Caco-2 (cell line): ENCODE measurements around the gene NOS1AP. TPM values are rescaled to one million over a fixed set of nuclear protein-coding genes. Genes with fewer than 3 reads are reported as not detected.

ENCODE experiments used
- BruUV-seq: library from RNA; stranded (reverse); fragments of 400-500 nt; replicated peaks from 2 replicates; lab custom pipeline; 2021; lab: Mats Ljungman, UMichigan
- CTCF ChIA-PET: fragments of 300-600 bp; sonication (Branson Sonifier 250); formaldehyde crosslinking; loops from one replicate; lab custom pipeline; 2022; ENCODE audit warnings: antibody characterized with exemption; lab: Charles Lee
- POLR2A ChIA-PET: fragments of 300-600 bp; sonication (Branson Sonifier 250); formaldehyde crosslinking; loops from one replicate; lab custom pipeline; 2022; ENCODE audit warnings: antibody characterized with exemption; lab: Charles Lee
- DNase-seq, 2 experiments: peaks; one replicate each; pipeline versions ENCODE4 v3.0.0 to v3.0.0-alpha.2; 2020 to 2022
- H3K27me3 ChIP-seq: replicated peaks from 2 replicates; pipeline ENCODE4 v1.6.0; 2011; ENCODE audit warnings: low read length; ENCODE audit not compliant: control insufficient read depth, insufficient read depth
- H3K36me3 ChIP-seq: 2 replicates; pipeline ENCODE4 v1.5.1; 2011; ENCODE audit warnings: low read length; ENCODE audit not compliant: control insufficient read depth, insufficient read depth
- H3K4me1 ChIP-seq: fragments of 250-450 bp; sonication (Bioruptor Pico); 2 replicates; pipeline ENCODE4 v1.5.1; 2020; ENCODE audit warnings: mild to moderate bottlenecking
- H3K4me3 ChIP-seq: 2 replicates; pipeline ENCODE4 v1.5.1; 2011; ENCODE audit warnings: low read depth, mild to moderate bottlenecking, control low read depth, low read length
- H3K9me3 ChIP-seq: fragments of 250-450 bp; sonication (Bioruptor Pico); 2 replicates; pipeline ENCODE4 v1.5.1; 2020; ENCODE audit warnings: mild to moderate bottlenecking, moderate library complexity
- H3K27ac Mint-ChIP-seq: one replicate; pipeline ENCODE4 v1.8.0; 2022; ENCODE audit warnings: mixed read lengths; ENCODE audit not compliant: unreplicated experiment
- H3K27me3 Mint-ChIP-seq: one replicate; pipeline ENCODE4 v1.8.0; 2022; ENCODE audit warnings: mixed read lengths; ENCODE audit not compliant: insufficient read depth, unreplicated experiment
- H3K36me3 Mint-ChIP-seq: one replicate; pipeline ENCODE4 v1.8.0; 2022; ENCODE audit warnings: mild to moderate bottlenecking, mixed read lengths; ENCODE audit not compliant: insufficient read depth, unreplicated experiment
- H3K4me1 Mint-ChIP-seq: one replicate; pipeline ENCODE4 v1.8.0; 2022; ENCODE audit warnings: low read depth, mixed read lengths; ENCODE audit not compliant: unreplicated experiment
- H3K4me3 Mint-ChIP-seq: one replicate; pipeline ENCODE4 v1.8.0; 2022; ENCODE audit warnings: mild to moderate bottlenecking, moderate library complexity, mixed read lengths; ENCODE audit not compliant: unreplicated experiment
- H3K9me3 Mint-ChIP-seq: one replicate; pipeline ENCODE4 v1.8.0; 2022; ENCODE audit warnings: mixed read lengths; ENCODE audit not compliant: unreplicated experiment
- CTCF ChIP-seq, 2 experiments: fragments of 200-600 bp in 1 of 2; IDR thresholded peaks; 1 replicate in 1 of 2; 2 replicates in 1 of 2; pipeline versions ENCODE4 v1.5.1 to v1.8.0; 2011 to 2022; ENCODE audit warnings: antibody characterized with exemption in 1 of 2, control low read depth in 1 of 2, inconsistent platforms in 1 of 2, low read depth in 1 of 2, low read length in 1 of 2, mild to moderate bottlenecking in 1 of 2, moderate library complexity in 1 of 2; ENCODE audit not compliant: insufficient read depth in 1 of 2, severe bottlenecking in 1 of 2, unreplicated experiment in 1 of 2
- intact Hi-C: fragments of 100-400 bp; cut with micrococcal nuclease; formaldehyde crosslinking; loops from one replicate; pipeline ENCODE4 v1.10.0; 2022; ENCODE audit not compliant: unreplicated experiment
- total RNA-seq: library from RNA; stranded (reverse); gene quantifications from 2 replicates; pipeline ENCODE4 v1.2.3, GENCODE V29; 2022

Gene NOS1AP
- total RNA-seq, 1 experiment from 2014 or later, result 5.5 TPM

- Histone ChIP-seq H3K4me1 (no peaks in the 10 kb centered on the region; the same call in 1 of the 2 replicates), H3K4me3 (no peak overlapping the region), H3K36me3 (no peaks in the 10 kb centered on the region), H3K9me3 (no peaks in the 10 kb centered on the region), H3K27me3 (no peaks in the 10 kb centered on the region)
- no peak for TF ChIP-seq CTCF (IDR thresholded peaks at IDR 0.05; ENCODE audit: insufficient read depth in 1 of 2, low read depth in 1 of 2, low read length in 1 of 2, severe bottlenecking in 1 of 2, unreplicated experiment in 1 of 2)
- no peaks in the 10 kb centered on the region for H3K4me1 Mint-ChIP-seq
- no peaks in the 10 kb centered on the region for H3K36me3 Mint-ChIP-seq
- H3K27ac Mint-ChIP-seq, result no peak overlapping the region
- H3K4me3 Mint-ChIP-seq, result no peak overlapping the region
- intact Hi-C loops, result no loop called here
- no TSS peak for BruUV-seq
- H3K9me3 Mint-ChIP-seq, result no peaks in the 10 kb centered on the region
- no peak for DNase-seq
- no peaks in the 10 kb centered on the region for H3K27me3 Mint-ChIP-seq
- ChIA-PET POLR2A (no interaction called here), CTCF (no interaction called here)
Observed at GRCh38 chr1:162085991-162086390, 16.5 kb downstream of the NOS1AP start.

GRCh38 chr1:162087111-162087510, 17.6 kb downstream of the NOS1AP start:
- Mint-ChIP-seq H3K9me3 (no peaks in the 10 kb centered on the region), H3K27me3 (no peaks in the 10 kb centered on the region), H3K4me3 (no peak overlapping the region), H3K36me3 (no peaks in the 10 kb centered on the region), H3K27ac (no peak overlapping the region), H3K4me1 (peaks cover 7% of the 10 kb centered on the region)
- DNase-seq, result no peak
- CTCF ChIA-PET, result no interaction called here
- Histone ChIP-seq H3K4me1 (peaks cover 8% of the 10 kb centered on the region), H3K27me3 (no peaks in the 10 kb centered on the region), H3K9me3 (no peaks in the 10 kb centered on the region), H3K4me3 (no peak overlapping the region), H3K36me3 (no peaks in the 10 kb centered on the region)
- POLR2A ChIA-PET, result no interaction called here
- BruUV-seq, result no TSS peak
- intact Hi-C loops, result no loop called here
- TF ChIP-seq CTCF (IDR thresholded peaks at IDR 0.05; ENCODE audit: insufficient read depth in 1 of 2, low read depth in 1 of 2, low read length in 1 of 2, severe bottlenecking in 1 of 2, unreplicated experiment in 1 of 2), result no peak

GRCh38 chr1:162087574-162087973, 18.1 kb downstream of the NOS1AP start:
- BruUV-seq, result no TSS peak
- peaks cover 9% of the 10 kb centered on the region for H3K4me1 Mint-ChIP-seq
- no peak for TF ChIP-seq CTCF (IDR thresholded peaks at IDR 0.05; ENCODE audit: insufficient read depth in 1 of 2, low read depth in 1 of 2, low read length in 1 of 2, severe bottlenecking in 1 of 2, unreplicated experiment in 1 of 2)
- no peak overlapping the region for H3K27ac Mint-ChIP-seq
- no peaks in the 10 kb centered on the region for H3K9me3 Mint-ChIP-seq
- no peaks in the 10 kb centered on the region for H3K36me3 Mint-ChIP-seq
- POLR2A ChIA-PET, result no interaction called here
- no peak overlapping the region for H3K4me3 Mint-ChIP-seq
- H3K36me3 ChIP-seq, result no peaks in the 10 kb centered on the region
- intact Hi-C loops, result no loop called here
- no peaks in the 10 kb centered on the region for H3K9me3 ChIP-seq
- no peaks in the 10 kb centered on the region for H3K27me3 Mint-ChIP-seq
- no peak overlapping the region for H3K4me3 ChIP-seq
- DNase-seq, result no peak
- H3K27me3 ChIP-seq, result no peaks in the 10 kb centered on the region
- CTCF ChIA-PET, result no interaction called here
- peaks cover 8% of the 10 kb centered on the region for H3K4me1 ChIP-seq
